ENCODE results near the gene PEX11A.

Gene PEX11A

DNA sequence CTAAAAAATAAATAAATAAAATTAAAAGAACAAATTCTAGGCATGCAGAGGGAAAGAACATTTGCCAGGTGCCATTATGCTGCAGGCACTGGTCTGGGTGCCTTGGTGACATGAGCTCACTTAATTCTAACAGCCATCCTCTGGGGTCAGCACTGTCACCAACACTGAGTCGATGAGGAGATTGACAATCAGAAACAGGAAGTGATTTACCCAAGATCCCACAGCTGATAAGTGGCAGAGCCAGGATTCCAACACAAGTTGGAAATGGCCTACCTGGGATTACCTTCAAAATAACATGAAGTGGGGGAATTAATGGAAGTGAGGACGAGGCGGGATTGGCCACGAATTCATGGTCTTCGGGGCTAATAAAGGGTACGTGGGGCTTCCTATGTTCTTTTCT is 14.9 kb downstream of the PEX11A start:
- no peak for DNase-seq (ENCODE audit: low spot score)

GRCh38 chr15:89674526-89674925 is 16.0 kb downstream of the PEX11A start:
- DNase-seq (ENCODE audit: low spot score), result no peak

GRCh38 chr15:89673165-89673512 is 17.4 kb downstream of the PEX11A start:
- DNase-seq (ENCODE audit: low spot score), result no peak

GRCh38 chr15:89672221-89673164 is 18.1 kb downstream of the PEX11A start:
- DNase-seq (ENCODE audit: low spot score), result no peak

- DNase-seq (ENCODE audit: low spot score), result no peak
Measured at GRCh38 chr15:89671687-89672086, 18.9 kb downstream of the PEX11A start.

- DNase-seq (ENCODE audit: low spot score), result no peak
Measured at GRCh38 chr15:89670971-89671560, 19.5 kb downstream of the PEX11A start.

- DNase-seq (ENCODE audit: low spot score), result no peak
Measured at GRCh38 chr15:89669941-89670340, 20.6 kb downstream of the PEX11A start.

GRCh38 chr15:89669309-89669865 is 21.2 kb downstream of the PEX11A start:
- DNase-seq (ENCODE audit: low spot score), result no peak

DNA sequence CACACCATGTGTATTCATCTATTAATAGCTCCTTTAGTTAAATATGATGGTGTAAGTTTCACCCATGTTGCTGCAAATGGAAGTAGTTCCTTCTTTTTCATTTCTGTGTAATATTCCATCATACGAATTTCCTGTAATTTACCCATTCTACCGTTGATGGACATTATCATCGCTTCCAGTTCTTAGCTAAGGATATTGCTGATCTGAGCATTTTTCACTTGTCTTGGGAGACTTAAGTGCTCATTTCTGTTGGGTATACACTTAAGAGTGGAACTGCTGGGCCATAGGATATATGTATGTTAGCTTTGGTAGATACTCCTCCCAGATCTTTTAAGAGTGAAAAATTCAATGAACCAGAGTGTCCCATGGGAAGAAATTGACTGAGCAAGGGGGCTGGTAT is 22.4 kb downstream of the PEX11A start:
- DNase-seq (ENCODE audit: low spot score), result no peak

- DNase-seq (ENCODE audit: low spot score), result no peak
Measured at GRCh38 chr15:89667706-89667960, 22.9 kb downstream of the PEX11A start.

DNA sequence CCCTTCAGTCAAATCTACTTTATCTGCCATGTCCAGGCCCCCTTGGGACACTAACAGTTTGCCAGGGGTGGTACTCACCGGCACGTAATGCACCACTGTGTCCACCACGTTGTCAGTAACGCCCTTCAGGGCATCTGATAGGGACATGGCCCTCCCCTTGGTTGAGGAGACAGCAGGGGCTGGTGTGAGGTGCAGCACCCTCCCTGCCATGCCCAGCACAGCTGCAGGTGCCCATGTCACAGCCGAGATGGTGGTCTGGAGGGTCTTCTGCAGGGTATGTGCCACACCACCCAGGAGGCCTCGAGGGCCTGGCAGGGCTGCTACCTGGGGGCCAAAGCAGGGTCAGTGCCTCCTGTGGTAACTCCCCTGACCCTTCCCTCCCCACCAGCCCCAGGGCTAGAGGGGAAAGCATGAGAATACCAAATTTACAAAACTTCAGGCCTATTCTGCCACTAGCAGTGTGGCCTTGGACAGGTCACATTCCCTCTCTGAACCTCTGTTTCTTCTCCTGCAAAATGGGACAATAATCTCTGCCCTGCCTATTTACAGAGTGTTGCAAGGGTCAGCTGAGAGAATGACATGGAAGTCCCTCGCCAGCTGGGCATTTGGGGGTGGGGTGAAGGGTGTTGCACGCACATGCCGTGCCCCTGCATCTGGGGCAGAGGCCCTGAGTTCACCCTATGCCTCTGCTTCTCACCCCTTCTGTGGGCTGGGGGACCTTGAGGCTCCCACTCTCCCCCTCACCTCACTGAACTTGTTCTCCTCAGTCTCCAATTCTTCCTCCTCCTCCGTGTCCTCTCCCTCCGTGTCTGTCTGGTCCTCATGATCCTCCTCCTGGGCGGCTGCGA is 23.5 kb downstream of the PEX11A start:
- DNase-seq (ENCODE audit: low spot score), result no peak

GRCh38 chr15:89666184-89666857 is 24.2 kb downstream of the PEX11A start:
- DNase-seq (ENCODE audit: low spot score), result no peak

GRCh38 chr15:89665449-89666181 is 24.9 kb downstream of the PEX11A start:
- no peak for DNase-seq (ENCODE audit: low spot score)

DNA sequence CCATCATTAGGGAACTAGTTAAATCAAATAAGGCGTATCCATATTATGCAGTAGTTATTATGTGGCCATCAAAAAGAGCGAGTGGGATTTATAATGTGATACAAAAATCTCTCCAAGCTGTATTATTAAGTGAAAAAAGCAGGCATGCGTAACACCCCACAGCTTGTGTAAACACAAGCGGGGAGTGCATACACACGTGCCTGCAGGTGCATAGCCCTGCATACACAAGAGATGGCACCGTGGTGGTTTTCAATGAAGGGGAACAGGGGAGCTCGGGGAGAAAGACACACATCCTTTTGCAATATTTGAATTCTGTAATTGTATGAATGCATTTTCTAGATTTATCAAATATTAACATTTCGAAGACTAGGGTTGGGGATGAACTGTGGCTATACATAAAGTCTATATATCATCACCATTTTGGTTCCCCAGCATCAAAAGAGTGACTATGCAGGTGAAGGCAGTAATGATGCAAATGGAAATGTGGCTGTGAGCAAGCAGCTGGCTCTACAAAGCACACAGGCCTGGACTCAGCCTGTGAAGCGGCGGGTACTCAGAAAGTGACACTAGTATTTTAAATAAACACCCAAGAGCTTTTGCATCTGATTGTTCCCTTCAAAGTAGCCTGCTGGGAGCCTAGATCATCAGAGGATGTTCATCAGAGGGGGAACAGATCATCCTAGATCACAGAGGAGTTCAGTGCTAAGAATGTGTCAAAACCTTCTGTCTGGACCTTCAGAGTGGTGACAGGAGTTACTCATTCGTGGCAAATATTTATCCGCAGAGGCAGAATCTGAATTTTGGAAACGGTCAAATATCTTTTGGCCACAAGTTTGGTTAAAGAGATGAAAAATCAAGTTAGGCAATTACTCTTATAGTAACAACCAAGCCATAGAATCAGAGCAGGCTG is 25.9 kb downstream of the PEX11A start:
- no peak for DNase-seq (ENCODE audit: low spot score)

GRCh38 chr15:89662893-89663626 is 27.5 kb downstream of the PEX11A start:
- DNase-seq (ENCODE audit: low spot score), result no peak

DNA sequence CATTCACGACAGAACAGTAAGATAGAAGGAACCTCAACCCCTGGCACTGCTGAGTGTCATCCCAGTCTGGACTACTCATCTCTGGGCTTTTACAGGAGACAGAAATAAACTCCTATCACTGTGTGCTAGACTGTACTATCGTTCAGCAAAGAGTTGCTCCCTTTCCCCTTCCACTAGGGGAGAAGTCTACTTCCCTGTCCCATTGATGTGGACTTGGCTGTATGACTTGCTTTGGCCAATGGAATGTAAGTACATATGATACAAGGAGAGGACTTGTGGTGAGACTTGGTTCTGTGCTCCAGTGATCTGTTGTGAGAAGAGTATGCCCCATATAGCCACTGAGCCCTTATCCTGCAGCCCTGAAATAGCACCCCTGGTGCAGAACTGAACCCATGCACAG is 30.0 kb downstream of the PEX11A start:
- no peak for DNase-seq (ENCODE audit: low spot score)

- DNase-seq (ENCODE audit: low spot score), result no peak
Measured at GRCh38 chr15:89659295-89659694, 31.3 kb downstream of the PEX11A start.

GRCh38 chr15:89657686-89658200 is 32.8 kb downstream of the PEX11A start:
- DNase-seq (ENCODE audit: low spot score), result no peak

GRCh38 chr15:89656116-89656815 is 34.3 kb downstream of the PEX11A start:
- DNase-seq (ENCODE audit: low spot score), result no peak

Measured in hematopoietic multipotent progenitor cell treated with erythropoietin and hydrocortisone succinate and interleukin-3 and kit ligand, for 17 days (in vitro differentiated cells).